Endodermal cell (in vitro differentiated cells): ENCODE data around the gene ASTN2. TPM values are rescaled to one million over a fixed set of nuclear protein-coding genes. Genes with fewer than 3 reads are reported as not detected.

Experiments used
- DNase-seq: peaks from one replicate; pipeline ENCODE4 v3.0.0-alpha.2; 2017
- H3K27ac ChIP-seq: 2 replicates; pipeline ENCODE4 v1.5.1; 2013; ENCODE audit warnings: mild to moderate bottlenecking, low read depth, low read length, moderate library complexity
- H3K27me3 ChIP-seq: 2 replicates; pipeline ENCODE4 v1.6.1; 2013; ENCODE audit warnings: mild to moderate bottlenecking, low read length, moderate library complexity; ENCODE audit not compliant: insufficient read depth, control insufficient read depth, poor library complexity, severe bottlenecking
- H3K36me3 ChIP-seq: 2 replicates; pipeline ENCODE4 v1.7.0; 2013; ENCODE audit warnings: mild to moderate bottlenecking, low read length, moderate library complexity; ENCODE audit not compliant: control insufficient read depth, insufficient read depth
- H3K4me1 ChIP-seq: one replicate; pipeline ENCODE4 v1.7.0; 2013; ENCODE audit warnings: low read length; ENCODE audit not compliant: control insufficient read depth, insufficient read depth
- H3K4me3 ChIP-seq: 2 replicates; pipeline ENCODE4 v1.5.1; 2013; ENCODE audit warnings: mild to moderate bottlenecking, low read length, moderate library complexity
- H3K9ac ChIP-seq: 2 replicates; pipeline ENCODE4 v1.6.1; 2013; ENCODE audit warnings: mild to moderate bottlenecking, low read length, moderate library complexity; ENCODE audit not compliant: poor library complexity, severe bottlenecking; ENCODE audit errors: extremely low read depth
- H3K9me3 ChIP-seq: 2 replicates; pipeline ENCODE4 v1.6.1; 2013; ENCODE audit warnings: mild to moderate bottlenecking, low read length, moderate library complexity; ENCODE audit not compliant: control insufficient read depth
- H3K27ac Mint-ChIP-seq: 2 replicates; pipeline ENCODE4 v1.8.0; 2020; ENCODE audit warnings: mixed read lengths
- H3K27me3 Mint-ChIP-seq: 2 replicates; pipeline ENCODE4 v1.8.0; 2021; ENCODE audit warnings: mild to moderate bottlenecking, mixed read lengths; ENCODE audit not compliant: insufficient read depth
- H3K36me3 Mint-ChIP-seq: 2 replicates; pipeline ENCODE4 v1.8.0; 2020; ENCODE audit warnings: low read depth, mixed read lengths
- H3K4me1 Mint-ChIP-seq: 2 replicates; pipeline ENCODE4 v1.8.0; 2020; ENCODE audit warnings: mixed read lengths
- H3K4me3 Mint-ChIP-seq: 2 replicates; pipeline ENCODE4 v1.8.0; 2020; ENCODE audit warnings: mild to moderate bottlenecking, moderate library complexity, mixed read lengths
- H3K9me3 Mint-ChIP-seq: 2 replicates; pipeline ENCODE4 v1.8.0; 2020; ENCODE audit warnings: mild to moderate bottlenecking, mixed read lengths
- CTCF ChIP-seq: fragments of 200-600 bp; sonication (generic); conservative IDR thresholded peaks from 2 replicates; pipeline ENCODE4 v1.5.0; 2021; ENCODE audit warnings: antibody characterized with exemption, mild to moderate bottlenecking
- WGBS, 2 experiments: methylation state at CpG; one replicate each; pipeline versions ENCODE4 v1.1.5 to v1.1.7; 2013; ENCODE audit warnings: missing lambda C conversion rate in 2 of 2, mixed read lengths in 1 of 2; ENCODE audit not compliant: insufficient coverage in 1 of 2, insufficient read length in 1 of 2; 5-methylcytosine and 5-hydroxymethylcytosine counted together
- total RNA-seq, 2 donors: library from RNA; stranded (reverse); fragmentation: NEBNext Ultra II Directional in 1 of 2; extraction: Animal tissue kit (Norgen Biotek cat#: 25700) in 1 of 2; gene quantifications; 2 replicates in 1 of 2; 3 replicates in 1 of 2; pipeline ENCODE4 v1.2.1, GENCODE V29; 2021

Gene ASTN2
- total RNA-seq, 2 donors from 2014 or later: 8.9 to 10.4 TPM

GRCh38 chr9:116488373-116488772 lies 926.5 kb downstream of the ASTN2 start:
- no peak for TF ChIP-seq CTCF
- no peaks in the 10 kb centered on the region for H3K36me3 ChIP-seq
- H3K4me1 ChIP-seq: no peaks in the 10 kb centered on the region
- no peak overlapping the region for H3K27ac Mint-ChIP-seq
- peaks cover 16% of the 10 kb centered on the region for H3K27me3 Mint-ChIP-seq
- WGBS, 2 experiments: no CpG with 5 or more reads among the region's 1 CpG
- H3K9me3 Mint-ChIP-seq: no peaks in the 10 kb centered on the region
- peaks cover 5% of the 10 kb centered on the region for H3K27me3 ChIP-seq
- H3K36me3 Mint-ChIP-seq: no peaks in the 10 kb centered on the region
- no peak overlapping the region for H3K27ac ChIP-seq
- no peak for DNase-seq
- no peaks in the 10 kb centered on the region for H3K9me3 ChIP-seq
- H3K4me3 ChIP-seq: no peak overlapping the region
- no peak overlapping the region for H3K9ac ChIP-seq
- no peak overlapping the region for H3K4me3 Mint-ChIP-seq
- H3K4me1 Mint-ChIP-seq: peaks cover 13% of the 10 kb centered on the region

- no peaks in the 10 kb centered on the region for H3K36me3 Mint-ChIP-seq
- H3K4me1 ChIP-seq: no peaks in the 10 kb centered on the region
- H3K36me3 ChIP-seq: no peaks in the 10 kb centered on the region
- no peaks in the 10 kb centered on the region for H3K9me3 ChIP-seq
- no peak overlapping the region for H3K27ac ChIP-seq
- peaks cover 11% of the 10 kb centered on the region for H3K27me3 ChIP-seq
- no peak overlapping the region for H3K4me3 Mint-ChIP-seq
- 91 to 97% methylated on average over 4 to 8 of the region's 8 CpGs for WGBS, 2 experiments
- no peak overlapping the region for H3K9ac ChIP-seq
- DNase-seq: no peak
- H3K4me3 ChIP-seq: no peak overlapping the region
- peaks cover 24% of the 10 kb centered on the region for H3K27me3 Mint-ChIP-seq
- no peaks in the 10 kb centered on the region for H3K4me1 Mint-ChIP-seq
- TF ChIP-seq CTCF: no peak
- no peaks in the 10 kb centered on the region for H3K9me3 Mint-ChIP-seq
- H3K27ac Mint-ChIP-seq: no peak overlapping the region
Measured at GRCh38 chr9:116484492-116485061, 930.3 kb downstream of the ASTN2 start.

GRCh38 chr9:116483622-116484491 lies 931.0 kb downstream of the ASTN2 start:
- Mint-ChIP-seq H3K36me3 (no peaks in the 10 kb centered on the region), H3K4me3 (no peak overlapping the region), H3K27me3 (peaks cover 27% of the 10 kb centered on the region), H3K9me3 (no peaks in the 10 kb centered on the region), H3K4me1 (no peaks in the 10 kb centered on the region), H3K27ac (no peak overlapping the region)
- no peak overlapping the region for H3K4me3 ChIP-seq
- H3K27ac ChIP-seq: no peak overlapping the region
- DNase-seq: no peak
- no peak overlapping the region for H3K9ac ChIP-seq
- WGBS, 2 experiments: 77 to 85% methylated on average over 7 to 8 of the region's 8 CpGs
- no peaks in the 10 kb centered on the region for H3K9me3 ChIP-seq
- no peaks in the 10 kb centered on the region for H3K36me3 ChIP-seq
- H3K27me3 ChIP-seq: peaks cover 11% of the 10 kb centered on the region
- no peaks in the 10 kb centered on the region for H3K4me1 ChIP-seq
- TF ChIP-seq CTCF: no peak
